ENCODE results near the gene GRIFIN. TPM values are rescaled to one million over a fixed set of nuclear protein-coding genes. Genes with fewer than 3 reads are reported as not detected.

Gene GRIFIN
- total RNA-seq, 1 donor = not detected

DNA sequence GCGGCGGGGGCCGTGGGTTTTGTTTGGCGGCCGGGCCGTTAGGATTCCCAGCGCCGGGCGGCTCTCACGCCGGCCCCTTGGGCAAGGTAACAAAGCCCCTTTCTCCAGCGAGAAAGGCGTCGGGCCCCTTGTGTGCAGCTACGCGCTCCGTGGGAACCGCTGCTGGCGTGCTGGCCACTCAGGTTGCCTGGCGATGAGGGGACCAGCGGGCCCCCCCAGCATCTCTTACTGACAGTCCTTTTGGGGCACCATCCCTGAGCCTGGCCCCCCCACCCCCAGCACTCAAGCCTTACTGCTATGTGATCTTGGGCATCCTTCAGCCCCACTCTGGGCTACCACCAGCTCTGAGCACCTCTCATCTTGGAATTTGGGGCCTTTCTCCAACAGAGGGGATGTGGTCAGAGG lies 45.1 kb upstream of the GRIFIN start:
- H3K4me3 ChIP-seq (ENCODE audit: low read depth, low read length) = no peak overlapping the region
- no peak for TF ChIP-seq CTCF (IDR thresholded peaks at IDR 0.05; ENCODE audit: insufficient read depth, low read depth, low read length)
- DNase-seq (ENCODE audit: low read depth) = no peak

- DNase-seq (ENCODE audit: low read depth) = no peak
- H3K4me3 ChIP-seq (ENCODE audit: low read depth, low read length) = peak overlapping the region; percentile 32
Observed at GRCh38 chr7:2520761-2521290, 44.6 kb upstream of the GRIFIN start.

GRCh38 chr7:2520131-2520760 lies 44.0 kb upstream of the GRIFIN start:
- DNase-seq (ENCODE audit: low read depth) = no peak
- H3K4me3 ChIP-seq (ENCODE audit: low read depth, low read length) = peak overlapping the region; percentile 32
- TF ChIP-seq CTCF (IDR thresholded peaks at IDR 0.05; ENCODE audit: insufficient read depth, low read depth, low read length) = no peak

More at GRCh38 chr7:2520761-2521290, 44.6 kb upstream of the GRIFIN start:
- TF ChIP-seq CTCF (IDR thresholded peaks at IDR 0.05; ENCODE audit: insufficient read depth, low read depth, low read length) = no peak

DNA sequence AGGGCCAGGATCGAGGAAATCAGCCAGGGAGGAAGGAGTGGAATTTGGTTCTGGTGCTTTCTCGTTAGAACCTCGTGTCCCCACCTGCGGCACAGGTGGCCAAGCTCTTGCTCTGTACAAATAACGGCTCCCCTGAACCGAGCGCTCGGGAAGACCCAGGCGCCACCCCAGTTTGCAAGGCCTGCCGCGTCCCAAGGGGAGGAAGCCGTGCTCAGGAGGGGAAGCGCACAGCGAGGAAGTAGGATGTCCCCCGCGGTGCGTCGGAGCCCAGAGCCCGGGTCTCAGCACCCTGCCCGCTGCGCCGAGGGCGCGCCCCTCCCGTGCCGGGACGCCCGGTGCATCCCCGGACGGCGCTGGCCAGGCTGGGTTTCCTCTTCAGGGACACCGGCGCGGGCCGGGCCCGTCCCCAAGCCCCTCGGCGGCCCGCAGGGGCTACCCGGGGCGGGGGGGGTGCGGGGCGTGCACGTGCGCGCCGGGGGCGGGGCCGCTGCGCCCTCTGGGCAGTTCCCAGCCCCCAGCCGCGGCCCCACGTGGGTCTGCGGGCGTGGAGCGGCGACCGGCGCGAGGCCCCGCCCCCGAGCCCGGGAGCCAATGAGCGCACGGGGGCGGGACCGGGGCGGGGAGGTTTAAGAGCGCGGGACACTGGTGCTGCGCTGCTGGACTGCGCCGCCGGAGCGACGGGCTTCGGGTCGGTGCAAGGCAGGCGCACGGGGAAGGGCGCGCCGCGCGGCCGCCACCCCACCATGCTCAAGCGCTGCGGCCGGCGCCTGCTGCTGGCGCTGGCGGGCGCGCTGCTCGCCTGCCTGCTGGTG lies 43.1 kb upstream of the GRIFIN start, which contains the start of gene LFNG:
Gene LFNG (plus strand): TSS at position 656 of the 812 bp plus-strand sequence. CDS start 88 bp downstream, at position 744.
- peak within 1 kb of the TSS; percentile 51 for H3K4me3 ChIP-seq (ENCODE audit: low read depth, low read length)
- peak; percentile 87 for DNase-seq (ENCODE audit: low read depth)
- no peak for TF ChIP-seq CTCF (IDR thresholded peaks at IDR 0.05; ENCODE audit: insufficient read depth, low read depth, low read length)

DNA sequence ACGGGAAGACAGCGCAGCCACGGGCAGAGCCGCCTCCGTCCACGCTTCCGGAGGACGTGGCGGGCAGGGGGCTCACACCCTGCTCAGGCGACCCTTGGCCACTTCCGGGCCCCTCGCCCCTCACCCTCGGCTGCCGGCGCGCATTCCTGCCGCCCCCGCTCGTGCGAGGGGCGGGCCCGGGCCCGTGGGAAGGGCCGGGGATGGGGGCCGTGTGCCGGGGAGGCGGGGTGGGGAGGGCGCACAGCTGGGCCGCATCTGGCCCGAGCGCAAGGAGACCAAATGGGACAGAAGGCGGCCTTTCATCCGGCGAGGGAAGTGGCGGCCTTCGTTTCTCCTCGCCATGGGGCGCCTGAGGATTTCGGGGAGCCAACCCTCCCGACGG lies 42.5 kb upstream of the GRIFIN start:
- H3K4me3 ChIP-seq (ENCODE audit: low read depth, low read length) = peak overlapping the region; percentile 51
- no peak for TF ChIP-seq CTCF (IDR thresholded peaks at IDR 0.05; ENCODE audit: insufficient read depth, low read depth, low read length)
- no peak for DNase-seq (ENCODE audit: low read depth)

DNA sequence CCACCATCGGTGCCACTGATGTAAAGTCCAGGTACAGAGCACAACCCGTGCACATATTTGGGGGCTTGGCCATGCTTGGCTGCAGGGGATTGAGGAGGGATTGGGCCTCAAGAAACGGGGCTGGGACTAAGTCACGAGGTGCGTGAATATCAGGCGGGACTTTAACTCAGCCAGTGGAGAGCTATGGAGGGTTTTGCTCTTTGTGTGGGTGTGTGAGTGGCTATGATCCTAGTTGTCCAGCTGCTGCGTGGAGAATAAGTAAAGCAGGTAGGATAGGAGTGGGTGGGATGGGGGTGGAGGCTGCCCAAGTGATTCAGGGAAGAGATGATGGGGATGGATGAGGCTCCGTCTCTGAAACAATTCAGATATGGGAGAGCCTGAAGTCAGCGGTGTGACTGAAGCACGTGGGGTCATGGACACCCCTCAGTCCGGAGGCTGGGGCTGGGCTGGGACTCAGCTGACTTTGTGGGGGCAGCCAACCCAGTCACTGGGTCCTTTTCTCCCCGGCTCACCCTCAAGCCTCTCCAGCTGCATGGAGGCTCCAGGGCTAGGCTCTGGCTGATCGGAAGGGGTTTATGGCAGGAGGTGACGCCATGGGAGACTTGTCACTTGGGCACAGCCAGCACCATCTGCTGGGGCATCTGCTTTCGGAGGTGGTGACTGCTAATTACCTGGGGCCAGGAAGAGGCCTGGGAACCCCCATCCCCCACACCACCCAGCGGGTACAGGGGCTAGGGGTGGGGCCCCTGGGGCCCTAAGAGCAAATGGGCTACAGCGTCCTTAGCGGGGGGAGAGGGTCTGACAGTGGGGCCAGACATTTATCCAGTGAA lies 41.7 kb upstream of the GRIFIN start:
- DNase-seq (ENCODE audit: low read depth) = no peak
- H3K4me3 ChIP-seq (ENCODE audit: low read depth, low read length) = no peak overlapping the region
- no peak for TF ChIP-seq CTCF (IDR thresholded peaks at IDR 0.05; ENCODE audit: insufficient read depth, low read depth, low read length)
